ENCODE measurements around the gene SIGLEC12. TPM values are rescaled to one million over a fixed set of nuclear protein-coding genes. Genes with fewer than 3 reads are reported as not detected.
"Not testable (repeated sequence)": the region's sequence is repeated elsewhere in the genome, so short reads cannot be mapped to it uniquely, and the experiment has no call there.

Gene SIGLEC12
- total RNA-seq, 4 donors from 2014 or later: not detected

GRCh38 chr19:51456541-51457290, 44.9 kb downstream of the SIGLEC12 start:
- Histone ChIP-seq H3K36me3 (no peaks in the 10 kb centered on the region), H3K4me3 (no peak overlapping the region), H3K4me1 (no peaks in the 10 kb centered on the region), H3K9me3 (no peaks in the 10 kb centered on the region), H3K27ac (no peak overlapping the region), H3K27me3 (peaks cover 0 to 4% (median 2%) of the 10 kb centered on the region in 3 donors)
- DNase-seq (no peak), ATAC-seq (no peak)
- intact Hi-C loops (cut with DNase I; ENCODE audit: low total_unique reads) (no loop called here), in situ Hi-C loops (cut with MboI; ENCODE audit: low sequenced_read_pairs in 4 of 4) (loop anchor here in 2 of 4 donors (25.0 kb wide), 1 partner anchor 206 kb away; no protein-coding TSS in a partner anchor)
- TF ChIP-seq CTCF (IDR thresholded peaks at IDR 0.05 in 4 of 5, conservative IDR thresholded peaks at IDR 0.05 in 1 of 5): no peak

GRCh38 chr19:51450730-51451307, 50.8 kb downstream of the SIGLEC12 start:
- Histone ChIP-seq H3K4me1 (no peaks in the 10 kb centered on the region), H3K27ac (no peak overlapping the region), H3K36me3 (no peaks in the 10 kb centered on the region), H3K9me3 (no peaks in the 10 kb centered on the region), H3K27me3 (peaks cover 0 to 2% (median 0%) of the 10 kb centered on the region in 3 donors), H3K4me3 (no peak overlapping the region)
- DNase-seq: no peak
- TF ChIP-seq POLR2A (IDR thresholded peaks at IDR 0.05) (no peak), CTCF (IDR thresholded peaks at IDR 0.05 in 4 of 5, conservative IDR thresholded peaks at IDR 0.05 in 1 of 5) (no peak)
- in situ Hi-C loops (cut with MboI; ENCODE audit: low sequenced_read_pairs in 4 of 4) (loop anchor here in 2 of 4 donors (25.0 kb wide), 1 partner anchor 211 kb away; no protein-coding TSS in a partner anchor), intact Hi-C loops (cut with DNase I; ENCODE audit: low total_unique reads) (no loop called here)
- no peak for ATAC-seq

GRCh38 chr19:51448411-51449016, 53.1 kb downstream of the SIGLEC12 start:
- DNase-seq (no peak), ATAC-seq (no peak)
- in situ Hi-C loops (cut with MboI; ENCODE audit: low sequenced_read_pairs in 4 of 4): no loop called here
- TF ChIP-seq CTCF (IDR thresholded peaks at IDR 0.05 in 4 of 5, conservative IDR thresholded peaks at IDR 0.05 in 1 of 5) (no peak), POLR2A (IDR thresholded peaks at IDR 0.05) (no peak)
- peaks cover 0 to 2% (median 0%) of the 10 kb centered on the region in 3 donors for H3K27me3 ChIP-seq
- H3K36me3 ChIP-seq: no peaks in the 10 kb centered on the region
- no peak overlapping the region for H3K27ac ChIP-seq
- intact Hi-C loops (cut with DNase I; ENCODE audit: low total_unique reads): no loop called here
- H3K9me3 ChIP-seq: no peaks in the 10 kb centered on the region
- no peak overlapping the region for H3K4me3 ChIP-seq
- no peaks in the 10 kb centered on the region for H3K4me1 ChIP-seq

- Histone ChIP-seq H3K27ac (no peak overlapping the region), H3K4me1 (no peaks in the 10 kb centered on the region), H3K36me3 (no peaks in the 10 kb centered on the region), H3K9me3 (no peaks in the 10 kb centered on the region), H3K4me3 (no peak overlapping the region), H3K27me3 (peaks cover 0 to 2% (median 0%) of the 10 kb centered on the region in 3 donors)
- TF ChIP-seq POLR2A (IDR thresholded peaks at IDR 0.05): no peak
- TF ChIP-seq CTCF (IDR thresholded peaks at IDR 0.05 in 4 of 5, conservative IDR thresholded peaks at IDR 0.05 in 1 of 5): no peak
- in situ Hi-C loops (cut with MboI; ENCODE audit: low sequenced_read_pairs in 4 of 4) (no loop called here), intact Hi-C loops (cut with DNase I; ENCODE audit: low total_unique reads) (no loop called here)
- DNase-seq (no peak), ATAC-seq (no peak)
These were observed 53.6 kb downstream of the SIGLEC12 start for GRCh38 chr19:51448011-51448410.

GRCh38 chr19:51447510-51447909, 54.1 kb downstream of the SIGLEC12 start:
- intact Hi-C loops (cut with DNase I; ENCODE audit: low total_unique reads); H3K4me1 ChIP-seq; H3K9me3 ChIP-seq; H3K36me3 ChIP-seq; ATAC-seq; H3K4me3 ChIP-seq; DNase-seq; H3K27me3 ChIP-seq; H3K27ac ChIP-seq; in situ Hi-C loops (cut with MboI; ENCODE audit: low sequenced_read_pairs in 4 of 4): not testable (repeated sequence)

All from gastrocnemius medialis (tissue), 4 donors.